HepG2 (cell line): ENCODE measurements around the gene CTDNEP1. TPM values are rescaled to one million over a fixed set of nuclear protein-coding genes. Genes with fewer than 3 reads are reported as not detected.

Experiments used
- BRD4 ChIP-seq: sonication (generic); formaldehyde crosslinking; IDR thresholded peaks from 2 replicates; pipeline ENCODE4 v1.4.0; 2020; ENCODE audit warnings: missing genetic modification reagents
- FIP1L1 ChIP-seq: fragments of 200-400 bp; formaldehyde crosslinking; IDR thresholded peaks from 2 replicates; pipeline ENCODE4 v1.6.1; 2018; ENCODE audit warnings: low read depth, mild to moderate bottlenecking, low read length, moderate library complexity, borderline replicate concordance; ENCODE audit not compliant: insufficient read depth
- HDAC1 ChIP-seq: sonication (generic); formaldehyde crosslinking; IDR thresholded peaks from 2 replicates; pipeline ENCODE4 v1.5.1; 2020; ENCODE audit warnings: mild to moderate bottlenecking, missing genetic modification reagents
- HDAC2 ChIP-seq: sonication (generic); formaldehyde crosslinking; IDR thresholded peaks from 2 replicates; pipeline ENCODE4 v1.4.0; 2020; ENCODE audit warnings: missing genetic modification reagents
- HMGXB3 ChIP-seq: sonication (generic); formaldehyde crosslinking; IDR thresholded peaks from 2 replicates; pipeline ENCODE4 v1.4.0; 2020; ENCODE audit warnings: missing genetic modification reagents, borderline replicate concordance
- HOXD1 ChIP-seq: sonication (generic); formaldehyde crosslinking; IDR thresholded peaks from 2 replicates; pipeline ENCODE4 v1.5.0; 2020; ENCODE audit warnings: missing genetic modification reagents
- MATR3 ChIP-seq: sonication (generic); formaldehyde crosslinking; IDR thresholded peaks from 2 replicates; pipeline ENCODE4 v1.4.0; 2020; ENCODE audit warnings: missing genetic modification reagents
- PCBP1 ChIP-seq: fragments of 200-400 bp; formaldehyde crosslinking; IDR thresholded peaks from 2 replicates; pipeline ENCODE4 v1.6.1; 2017; ENCODE audit warnings: mild to moderate bottlenecking, low read depth, low read length, borderline replicate concordance
- SMARCC2 ChIP-seq: fragments of 450-650 bp; IDR thresholded peaks from 2 replicates; pipeline ENCODE4 v1.6.1; 2017; ENCODE audit warnings: antibody characterized with exemption, mild to moderate bottlenecking
- SRSF9 ChIP-seq: fragments of 200-400 bp; formaldehyde crosslinking; IDR thresholded peaks from 2 replicates; pipeline ENCODE4 v1.6.1; 2018; ENCODE audit warnings: borderline replicate concordance, mild to moderate bottlenecking, low read depth, low read length; ENCODE audit not compliant: insufficient read depth, poor library complexity, severe bottlenecking
- THYN1 ChIP-seq: sonication (generic); formaldehyde crosslinking; IDR thresholded peaks from 2 replicates; pipeline ENCODE4 v1.8.1; 2023; ENCODE audit warnings: low read depth, mild to moderate bottlenecking, moderate library complexity, missing genetic modification reagents, borderline replicate concordance
- ZFP37 ChIP-seq: sonication (generic); formaldehyde crosslinking; IDR thresholded peaks from 2 replicates; pipeline ENCODE4 v1.4.0; 2020; ENCODE audit warnings: missing genetic modification reagents, borderline replicate concordance
- ZNF138 ChIP-seq: sonication (generic); formaldehyde crosslinking; IDR thresholded peaks from 2 replicates; pipeline ENCODE4 v1.5.0; 2020; ENCODE audit warnings: mild to moderate bottlenecking, low read depth, missing genetic modification reagents
- ZNF329 ChIP-seq: sonication (generic); formaldehyde crosslinking; IDR thresholded peaks from 2 replicates; pipeline ENCODE4 v1.9.0; 2021; ENCODE audit warnings: low read depth, mild to moderate bottlenecking, missing genetic modification reagents
- ZNF441 ChIP-seq: sonication (generic); formaldehyde crosslinking; IDR thresholded peaks from 2 replicates; pipeline ENCODE4 v1.7.0; 2021; ENCODE audit warnings: missing genetic modification reagents, borderline replicate concordance
- ZNF580 ChIP-seq: IDR thresholded peaks from 2 replicates; pipeline ENCODE4 v1.6.1; 2016; ENCODE audit warnings: low read depth, borderline replicate concordance
- ZNF724P ChIP-seq: sonication (generic); formaldehyde crosslinking; IDR thresholded peaks from 2 replicates; pipeline ENCODE4 v1.8.0; 2022; ENCODE audit warnings: missing genetic modification reagents, borderline replicate concordance
- ZNF776 ChIP-seq: sonication (generic); formaldehyde crosslinking; IDR thresholded peaks from 2 replicates; pipeline ENCODE4 v1.4.0; 2020; ENCODE audit warnings: mild to moderate bottlenecking, missing genetic modification reagents
- polyA plus RNA-seq, 8 experiments: library from polyadenylated mRNA; depleted of rRNA in 3 of 8; stranded (reverse) in 7 of 8; unstranded in 1 of 8; fragments of >200 nt; fragmentation: Illumina TruSeq in 4 of 8; extraction: Trizol in 4 of 8; gene quantifications; 2 replicates each; pipeline versions ENCODE4 v1.2.1 to v1.2.3, GENCODE V29; 2011 to 2016; ENCODE audit warnings: low read depth in 4 of 8, missing spikeins in 1 of 8, mixed read lengths in 1 of 8; ENCODE audit not compliant: insufficient read depth in 1 of 8
- total RNA-seq, 5 experiments: library from RNA; depleted of rRNA; stranded (reverse); fragments of >200 nt; fragmentation: Illumina TruSeq; extraction: Trizol; gene quantifications; 2 replicates each; pipeline ENCODE4 v1.2.3, GENCODE V29; 2016; ENCODE audit warnings: low read depth in 1 of 5
- TF ChIP-seq, protein P1 (sequence below): sonication (generic); formaldehyde crosslinking; IDR thresholded peaks from 2 replicates; pipeline ENCODE4 v1.4.0; 2020; ENCODE audit warnings: mild to moderate bottlenecking, missing genetic modification reagents
- TF ChIP-seq, protein P2 (sequence below): IDR thresholded peaks from 2 replicates; pipeline ENCODE4 v1.6.1; 2016; ENCODE audit warnings: mild to moderate bottlenecking

Gene CTDNEP1
- total and polyA plus RNA-seq, 2 of the 13 experiments (the other 11 are each of a cell fraction or from before 2014, with no cell fraction given) = 19.8 to 118 TPM

GRCh38 chr17:7252176-7253043 is 876 bp upstream of the CTDNEP1 start, which contains the start of gene ELP5 (continued):
- TF ChIP-seq HMGXB3 = peak; percentile 40; the same call in 1 of the 2 replicates
- TF ChIP-seq MATR3 (CRISPR knock-in tag) = no peak
- TF ChIP-seq HOXD1 (CRISPR knock-in tag) = peak; percentile 53
- TF ChIP-seq THYN1 (CRISPR knock-in tag) = no peak
- TF ChIP-seq HDAC1 (CRISPR knock-in tag) = peak; percentile 94
- no peak for TF ChIP-seq SRSF9
- TF ChIP-seq BRD4 (CRISPR knock-in tag) = peak; percentile 81
- no peak; the same call in 1 of the 2 replicates for TF ChIP-seq ZNF441 (CRISPR knock-in tag)
- no peak for TF ChIP-seq ZNF724P
- TF ChIP-seq, protein P1, sequence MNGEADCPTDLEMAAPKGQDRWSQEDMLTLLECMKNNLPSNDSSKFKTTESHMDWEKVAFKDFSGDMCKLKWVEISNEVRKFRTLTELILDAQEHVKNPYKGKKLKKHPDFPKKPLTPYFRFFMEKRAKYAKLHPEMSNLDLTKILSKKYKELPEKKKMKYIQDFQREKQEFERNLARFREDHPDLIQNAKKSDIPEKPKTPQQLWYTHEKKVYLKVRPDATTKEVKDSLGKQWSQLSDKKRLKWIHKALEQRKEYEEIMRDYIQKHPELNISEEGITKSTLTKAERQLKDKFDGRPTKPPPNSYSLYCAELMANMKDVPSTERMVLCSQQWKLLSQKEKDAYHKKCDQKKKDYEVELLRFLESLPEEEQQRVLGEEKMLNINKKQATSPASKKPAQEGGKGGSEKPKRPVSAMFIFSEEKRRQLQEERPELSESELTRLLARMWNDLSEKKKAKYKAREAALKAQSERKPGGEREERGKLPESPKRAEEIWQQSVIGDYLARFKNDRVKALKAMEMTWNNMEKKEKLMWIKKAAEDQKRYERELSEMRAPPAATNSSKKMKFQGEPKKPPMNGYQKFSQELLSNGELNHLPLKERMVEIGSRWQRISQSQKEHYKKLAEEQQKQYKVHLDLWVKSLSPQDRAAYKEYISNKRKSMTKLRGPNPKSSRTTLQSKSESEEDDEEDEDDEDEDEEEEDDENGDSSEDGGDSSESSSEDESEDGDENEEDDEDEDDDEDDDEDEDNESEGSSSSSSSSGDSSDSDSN (CRISPR knock-in tag) = peak; percentile 90
- no peak for TF ChIP-seq SMARCC2
- no peak for TF ChIP-seq ZFP37
- TF ChIP-seq ZNF329 (CRISPR knock-in tag) = peak; percentile 24; the same call in 1 of the 2 replicates
- 0 out of 2 replicates have a peak, but pooled peaks have one; percentile 73 for TF ChIP-seq FIP1L1
- TF ChIP-seq, protein P2, sequence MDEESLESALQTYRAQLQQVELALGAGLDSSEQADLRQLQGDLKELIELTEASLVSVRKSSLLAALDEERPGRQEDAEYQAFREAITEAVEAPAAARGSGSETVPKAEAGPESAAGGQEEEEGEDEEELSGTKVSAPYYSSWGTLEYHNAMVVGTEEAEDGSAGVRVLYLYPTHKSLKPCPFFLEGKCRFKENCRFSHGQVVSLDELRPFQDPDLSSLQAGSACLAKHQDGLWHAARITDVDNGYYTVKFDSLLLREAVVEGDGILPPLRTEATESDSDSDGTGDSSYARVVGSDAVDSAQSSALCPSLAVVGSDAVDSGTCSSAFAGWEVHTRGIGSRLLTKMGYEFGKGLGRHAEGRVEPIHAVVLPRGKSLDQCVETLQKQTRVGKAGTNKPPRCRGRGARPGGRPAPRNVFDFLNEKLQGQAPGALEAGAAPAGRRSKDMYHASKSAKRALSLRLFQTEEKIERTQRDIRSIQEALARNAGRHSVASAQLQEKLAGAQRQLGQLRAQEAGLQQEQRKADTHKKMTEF (CRISPR knock-in tag) = peak; percentile 96
- TF ChIP-seq ZNF776 (CRISPR knock-in tag) = peak; percentile 50; the same call in 1 of the 2 replicates
- peak; percentile 65; the same call in 1 of the 2 replicates for TF ChIP-seq ZNF138 (CRISPR knock-in tag)
- TF ChIP-seq ZNF580 (CRISPR knock-in tag) = peak; percentile 59; the same call in 1 of the 2 replicates
- peak; percentile 64; the same call in 1 of the 2 replicates for TF ChIP-seq HDAC2 (CRISPR knock-in tag)
- TF ChIP-seq PCBP1 = peak; percentile 80; the same call in 1 of the 2 replicates
